H9 (cell line): Measurements from ENCODE around the gene C3orf22. TPM values are rescaled to one million over a fixed set of nuclear protein-coding genes. Genes with fewer than 3 reads are reported as not detected.

Experiments used
- DNase-seq: peaks from one replicate; pipeline ENCODE4 v3.0.0-alpha.2; 2017
- H2AFZ ChIP-seq: one replicate; pipeline ENCODE4 v1.6.1; 2013; ENCODE audit warnings: mild to moderate bottlenecking, low read length, control low read depth, moderate library complexity
- H2AK5ac ChIP-seq: 2 replicates; pipeline ENCODE4 v1.6.1; 2013; ENCODE audit warnings: low read length, control low read depth, mixed read lengths; ENCODE audit not compliant: insufficient read length
- H2BK120ac ChIP-seq: one replicate; pipeline ENCODE4 v1.6.1; 2013; ENCODE audit warnings: low read depth, mild to moderate bottlenecking, low read length, control low read depth, inconsistent platforms; ENCODE audit not compliant: poor library complexity, severe bottlenecking
- H2BK12ac ChIP-seq: 2 replicates; pipeline ENCODE4 v1.6.1; 2013; ENCODE audit warnings: low read length, control low read depth, mixed read lengths, low read depth; ENCODE audit not compliant: insufficient read length
- H2BK15ac ChIP-seq: 2 replicates; pipeline ENCODE4 v1.6.1; 2013; ENCODE audit warnings: low read depth, low read length, control low read depth
- H2BK20ac ChIP-seq: one replicate; pipeline ENCODE4 v1.6.1; 2013; ENCODE audit warnings: low read depth, mild to moderate bottlenecking, low read length, control low read depth, inconsistent platforms; ENCODE audit not compliant: poor library complexity, severe bottlenecking
- H2BK5ac ChIP-seq: 2 replicates; pipeline ENCODE4 v1.6.1; 2013; ENCODE audit warnings: low read length, control low read depth, mixed read lengths; ENCODE audit not compliant: insufficient read length
- H3K14ac ChIP-seq: 2 replicates; pipeline ENCODE4 v1.6.1; 2013; ENCODE audit warnings: low read length, control low read depth; ENCODE audit not compliant: insufficient read depth
- H3K18ac ChIP-seq: 2 replicates; pipeline ENCODE4 v1.6.1; 2013; ENCODE audit warnings: low read depth, mild to moderate bottlenecking, mixed read lengths, low read length, control low read depth; ENCODE audit not compliant: insufficient read length
- H3K23ac ChIP-seq: 2 replicates; pipeline ENCODE4 v1.6.1; 2013; ENCODE audit warnings: low read length, control low read depth, mixed read lengths, low read depth; ENCODE audit not compliant: insufficient read length
- H3K23me2 ChIP-seq: 2 replicates; pipeline ENCODE4 v1.6.1; 2013; ENCODE audit warnings: low read depth, mild to moderate bottlenecking, mixed read lengths, low read length, control low read depth; ENCODE audit not compliant: insufficient read length, poor library complexity, severe bottlenecking
- H3K27ac ChIP-seq: 2 replicates; pipeline ENCODE4 v1.5.1; 2013; ENCODE audit warnings: low read length, control low read depth, mixed read lengths, low read depth; ENCODE audit not compliant: insufficient read length
- H3K27me3 ChIP-seq: 2 replicates; pipeline ENCODE4 v1.6.1; 2013; ENCODE audit warnings: low read length, control low read depth, inconsistent platforms; ENCODE audit not compliant: insufficient read depth
- H3K4ac ChIP-seq: 2 replicates; pipeline ENCODE4 v1.6.1; 2013; ENCODE audit warnings: low read depth, mild to moderate bottlenecking, control low read depth, inconsistent platforms, low read length, moderate library complexity
- H3K4me1 ChIP-seq: 2 replicates; pipeline ENCODE4 v1.6.1; 2013; ENCODE audit warnings: low read length, control low read depth, inconsistent platforms; ENCODE audit not compliant: insufficient read depth
- H3K4me2 ChIP-seq: 2 replicates; pipeline ENCODE4 v1.6.1; 2013; ENCODE audit warnings: low read length, control low read depth, mixed read lengths; ENCODE audit not compliant: insufficient read length, insufficient read depth
- H3K56ac ChIP-seq: 2 replicates; pipeline ENCODE4 v1.6.1; 2013; ENCODE audit warnings: low read depth, mild to moderate bottlenecking, mixed read lengths, low read length, control low read depth; ENCODE audit not compliant: insufficient read length
- H3K79me1 ChIP-seq: 2 replicates; pipeline ENCODE4 v1.6.1; 2013; ENCODE audit warnings: low read depth, mild to moderate bottlenecking, moderate library complexity, low read length, control low read depth, inconsistent platforms; ENCODE audit not compliant: insufficient read depth, poor library complexity, severe bottlenecking
- H3K79me2 ChIP-seq: 2 replicates; pipeline ENCODE4 v1.6.1; 2013; ENCODE audit warnings: low read length, control low read depth, inconsistent platforms; ENCODE audit not compliant: insufficient read depth
- H3K9ac ChIP-seq: 2 replicates; pipeline ENCODE4 v1.6.1; 2013; ENCODE audit warnings: low read length, control low read depth, mixed read lengths; ENCODE audit not compliant: insufficient read length; ENCODE audit errors: extremely low read depth
- H3K9me3 ChIP-seq: one replicate; pipeline ENCODE4 v1.6.1; 2013; ENCODE audit warnings: low read depth, low read length, inconsistent platforms; ENCODE audit not compliant: control insufficient read depth
- H3T11ph ChIP-seq: one replicate; pipeline ENCODE4 v1.6.1; 2013; ENCODE audit warnings: mild to moderate bottlenecking, low read length, control low read depth, inconsistent platforms
- H4K20me1 ChIP-seq: one replicate; pipeline ENCODE4 v1.6.1; 2013; ENCODE audit not compliant: control insufficient read depth, insufficient read length, insufficient read depth
- H4K5ac ChIP-seq: 2 replicates; pipeline ENCODE4 v1.6.1; 2013; ENCODE audit warnings: low read depth, mild to moderate bottlenecking, mixed read lengths, low read length, control low read depth; ENCODE audit not compliant: insufficient read length
- H4K8ac ChIP-seq: replicated peaks from 2 replicates; pipeline ENCODE4 v1.6.1; 2013; ENCODE audit warnings: low read length, control low read depth, mixed read lengths, low read depth; ENCODE audit not compliant: insufficient read length
- H4K91ac ChIP-seq: 2 replicates; pipeline ENCODE4 v1.6.1; 2013; ENCODE audit warnings: low read depth, mild to moderate bottlenecking, moderate library complexity, mixed read lengths, low read length, control low read depth; ENCODE audit not compliant: insufficient read length
- H3K27ac Mint-ChIP-seq, 3 experiments: 2 replicates in 2 of 3; 3 replicates in 1 of 3; pipeline ENCODE4 v1.8.0; 2020 to 2021; ENCODE audit warnings: mixed read lengths in 3 of 3, mild to moderate bottlenecking in 1 of 3, moderate library complexity in 1 of 3
- H3K27me3 Mint-ChIP-seq: 2 replicates; pipeline ENCODE4 v1.8.0; 2021; ENCODE audit warnings: low read depth, mild to moderate bottlenecking, moderate library complexity, mixed read lengths
- H3K36me3 Mint-ChIP-seq, 3 experiments: 2 replicates in 2 of 3; 3 replicates in 1 of 3; pipeline ENCODE4 v1.8.0; 2020 to 2021; ENCODE audit warnings: low read depth in 3 of 3, mixed read lengths in 3 of 3; ENCODE audit not compliant: insufficient read depth in 1 of 3
- H3K4me1 Mint-ChIP-seq, 2 experiments: 2 replicates each; pipeline ENCODE4 v1.8.0; 2020; ENCODE audit warnings: mixed read lengths in 2 of 2
- H3K4me3 Mint-ChIP-seq, 2 experiments: 2 replicates in 1 of 2; 3 replicates in 1 of 2; pipeline ENCODE4 v1.8.0; 2020 to 2021; ENCODE audit warnings: mild to moderate bottlenecking in 2 of 2, mixed read lengths in 2 of 2, moderate library complexity in 1 of 2
- H3K9me3 Mint-ChIP-seq, 2 experiments: 2 replicates in 1 of 2; 3 replicates in 1 of 2; pipeline ENCODE4 v1.8.0; 2020; ENCODE audit warnings: mild to moderate bottlenecking in 2 of 2, mixed read lengths in 2 of 2, moderate library complexity in 1 of 2
- CTCF ChIP-seq: fragments of 200-600 bp; sonication (generic); conservative IDR thresholded peaks from 3 replicates; pipeline ENCODE4 v1.8.0; 2021; ENCODE audit warnings: antibody characterized with exemption, mild to moderate bottlenecking
- total RNA-seq: library from RNA; stranded (reverse); gene quantifications from 2 replicates; pipeline ENCODE4 v1.2.1, GENCODE V29; 2021

Gene C3orf22
- total RNA-seq, 1 experiment from 2014 or later: not detected

GRCh38 chr3:126533506-126533905, 25.2 kb downstream of the C3orf22 start:
- H3K27me3 Mint-ChIP-seq: peaks cover 10% of the 10 kb centered on the region

More at GRCh38 chr3:126533506-126533905, 25.2 kb downstream of the C3orf22 start:
- no peak overlapping the region for H4K91ac ChIP-seq
- no peak overlapping the region for H3K9ac ChIP-seq
- H2BK120ac ChIP-seq: no peak overlapping the region
- no peak overlapping the region for H2BK20ac ChIP-seq
- Mint-ChIP-seq H3K4me3 (no peak overlapping the region), H3K36me3 (no peaks in the 10 kb centered on the region), H3K4me1 (peaks cover 0 to 3% of the 10 kb centered on the region in 2 experiments; a peak in 1 of 4 replicates), H3K27ac (no peak overlapping the region), H3K9me3 (no peaks in the 10 kb centered on the region)
- H3K4me1 ChIP-seq: no peaks in the 10 kb centered on the region
- no peak overlapping the region for H2BK15ac ChIP-seq
- H4K20me1 ChIP-seq: no peaks in the 10 kb centered on the region
- no peaks in the 10 kb centered on the region for H3K79me2 ChIP-seq
- H2BK5ac ChIP-seq: no peak overlapping the region
- H3K14ac ChIP-seq: no peak overlapping the region
- DNase-seq: no peak
- no peaks in the 10 kb centered on the region for H3K23me2 ChIP-seq
- no peak overlapping the region for H3K4ac ChIP-seq
- H3K27me3 ChIP-seq: no peaks in the 10 kb centered on the region
- no peak overlapping the region for H3K56ac ChIP-seq
- H2BK12ac ChIP-seq: no peak overlapping the region
- H4K5ac ChIP-seq: no peak overlapping the region
- H3K18ac ChIP-seq: no peak overlapping the region
- no peaks in the 10 kb centered on the region for H3K9me3 ChIP-seq
- H4K8ac ChIP-seq: no peak overlapping the region
- no peak overlapping the region for H2AK5ac ChIP-seq
- H3T11ph ChIP-seq: no peak overlapping the region
- no peak overlapping the region for H3K23ac ChIP-seq
- H2AFZ ChIP-seq: no peak overlapping the region
- no peaks in the 10 kb centered on the region for H3K79me1 ChIP-seq
- no peak overlapping the region for H3K4me2 ChIP-seq
- TF ChIP-seq CTCF: no peak
- no peak overlapping the region for H3K27ac ChIP-seq
